ENCODE measurements around the gene N4BP2L2. TPM values are rescaled to one million over a fixed set of nuclear protein-coding genes. Genes with fewer than 3 reads are reported as not detected.

N4BP2L2 gene
- total and polyA plus RNA-seq, 2 of the 8 experiments (the other 6 are each of a cell fraction or from before 2014, with no cell fraction given) = 14.6 to 67.6 TPM

- TF ChIP-seq RAD21 (IDR thresholded peaks at IDR 0.05 in 1 of 2, conservative IDR thresholded peaks at IDR 0.05 in 1 of 2; ENCODE audit: low read depth in 2 of 2, low read length in 2 of 2) (no peak), BACH1 (IDR thresholded peaks at IDR 0.05; ENCODE audit: low read length) (no peak)
Observed at GRCh38 chr13:32431361-32431760, 107.2 kb downstream of the N4BP2L2 start (continued).
